HG03159 (cell line): ENCODE measurements around the gene LDB1.

ENCODE experiments used
- ATAC-seq: cut with Tn5 transposase; IDR thresholded peaks from one replicate; pipeline ENCODE4 v1.9.1; 2021; ENCODE audit warnings: mild to moderate bottlenecking, moderate library complexity; ENCODE audit not compliant: unreplicated experiment

Gene LDB1

GRCh38 chr10:102065561-102066398 lies 54.4 kb downstream of the LDB1 start:
- peak; percentile 28 for ATAC-seq

GRCh38 chr10:102064868-102065560 lies 55.2 kb downstream of the LDB1 start, which contains the start of gene HPS6:
Gene HPS6 (plus strand): TSS chr10:102065349. CDS start chr10:102065475, 126 bp downstream.
- peak; percentile 90 for ATAC-seq

DNA sequence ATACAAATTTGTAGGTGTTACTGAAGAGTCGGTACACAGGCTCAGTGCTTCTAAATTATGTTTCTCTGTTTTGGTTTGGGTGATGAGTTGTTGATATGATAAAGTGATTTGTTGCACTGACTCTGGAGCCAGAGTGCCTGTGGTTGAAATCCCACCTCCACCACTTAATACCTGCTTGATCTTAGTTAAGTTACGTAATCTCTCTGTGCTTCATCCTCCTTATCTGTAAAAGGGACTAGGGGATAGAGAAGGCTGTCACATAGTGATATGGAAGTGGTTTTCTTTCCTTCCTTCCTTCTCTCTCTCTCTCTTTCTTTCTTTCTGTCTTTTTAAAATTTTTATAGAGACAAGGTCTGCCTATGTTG lies 55.7 kb downstream of the LDB1 start:
- ATAC-seq = no peak

- no peak for ATAC-seq
These were observed 60.2 kb downstream of the LDB1 start for GRCh38 chr10:102059987-102060386.
